ENCODE measurements around the gene RASSF10. TPM values are rescaled to one million over a fixed set of nuclear protein-coding genes. Genes with fewer than 3 reads are reported as not detected.
"Not testable (repeated sequence)": the region's sequence is repeated elsewhere in the genome, so short reads cannot be mapped to it uniquely, and the experiment has no call there.

RASSF10 gene
- polyA plus RNA-seq, 3 donors = not detected

- no peak for TF ChIP-seq CTCF (IDR thresholded peaks at IDR 0.05)
- Histone ChIP-seq H3K9ac (ENCODE audit: insufficient read depth, low read length, poor library complexity, severe bottlenecking) (no peak overlapping the region), H3K36me3 (replicated peaks in 1 of 2; ENCODE audit: control insufficient read depth in 1 of 2, insufficient read depth in 2 of 2, low read length in 2 of 2) (no peaks in the 10 kb centered on the region), H3K4me2 (replicated peaks; ENCODE audit: extremely low read depth, low read length, poor library complexity, severe bottlenecking) (no peak overlapping the region), H3K4me1 (ENCODE audit: control insufficient read depth in 1 of 2, insufficient read depth in 2 of 2, low read length in 2 of 2) (no peaks in the 10 kb centered on the region), H3K4me3 (replicated peaks in 1 of 3; ENCODE audit: low read depth in 2 of 3, low read length in 3 of 3) (no peak overlapping the region), H3K27ac (ENCODE audit: low read depth in 1 of 2, low read length in 2 of 2) (no peak overlapping the region), H4K20me1 (ENCODE audit: insufficient read depth, low read length) (no peaks in the 10 kb centered on the region), H3K79me2 (ENCODE audit: insufficient read depth, low read length) (no peaks in the 10 kb centered on the region), H3K27me3 (ENCODE audit: control insufficient read depth in 2 of 2, insufficient read depth in 2 of 2, low read length in 2 of 2) (no peaks in the 10 kb centered on the region), H3K9me3 (replicated peaks in 1 of 2; ENCODE audit: control insufficient read depth in 1 of 2, insufficient read depth in 1 of 2, low read length in 2 of 2) (no peaks in the 10 kb centered on the region), H2AFZ (ENCODE audit: insufficient read depth, low read depth, low read length, poor library complexity, severe bottlenecking) (no peak overlapping the region)
- no peaks in the 10 kb centered on the region for H3K36me3 Mint-ChIP-seq
- no peak for DNase-seq
- 100% methylated on average over 3 of the region's 5 CpGs for WGBS (ENCODE audit: insufficient coverage)
- H3K4me3 Mint-ChIP-seq = no peak overlapping the region
- H3K9me3 Mint-ChIP-seq = no peaks in the 10 kb centered on the region
- no peaks in the 10 kb centered on the region for H3K4me1 Mint-ChIP-seq
- H3K27me3 Mint-ChIP-seq (ENCODE audit: low read depth in 3 of 3) = peaks cover 0 to 2% (median 2%) of the 10 kb centered on the region in 3 donors
- no peak overlapping the region for H3K27ac Mint-ChIP-seq
- intact Hi-C loops (cut with micrococcal nuclease) = no loop called here
Measured at GRCh38 chr11:13042873-13043342, 33.8 kb downstream of the RASSF10 start.

GRCh38 chr11:13043912-13044628 is 35.0 kb downstream of the RASSF10 start:
- Histone ChIP-seq H3K4me2 (replicated peaks; ENCODE audit: extremely low read depth, low read length, poor library complexity, severe bottlenecking) (no peak overlapping the region), H3K79me2 (ENCODE audit: insufficient read depth, low read length) (no peaks in the 10 kb centered on the region), H3K9ac (ENCODE audit: insufficient read depth, low read length, poor library complexity, severe bottlenecking) (no peak overlapping the region), H3K4me1 (ENCODE audit: control insufficient read depth in 1 of 2, insufficient read depth in 2 of 2, low read length in 2 of 2) (no peaks in the 10 kb centered on the region), H3K4me3 (replicated peaks in 1 of 3; ENCODE audit: low read depth in 2 of 3, low read length in 3 of 3) (no peak overlapping the region), H3K9me3 (replicated peaks in 1 of 2; ENCODE audit: control insufficient read depth in 1 of 2, insufficient read depth in 1 of 2, low read length in 2 of 2) (no peaks in the 10 kb centered on the region), H2AFZ (ENCODE audit: insufficient read depth, low read depth, low read length, poor library complexity, severe bottlenecking) (no peak overlapping the region), H4K20me1 (ENCODE audit: insufficient read depth, low read length) (no peaks in the 10 kb centered on the region), H3K27me3 (ENCODE audit: control insufficient read depth in 2 of 2, insufficient read depth in 2 of 2, low read length in 2 of 2) (no peaks in the 10 kb centered on the region), H3K36me3 (replicated peaks in 1 of 2; ENCODE audit: control insufficient read depth in 1 of 2, insufficient read depth in 2 of 2, low read length in 2 of 2) (no peaks in the 10 kb centered on the region), H3K27ac (ENCODE audit: low read depth in 1 of 2, low read length in 2 of 2) (no peak overlapping the region)
- no peak for DNase-seq
- intact Hi-C loops (cut with micrococcal nuclease) = no loop called here
- no peaks in the 10 kb centered on the region for H3K4me1 Mint-ChIP-seq
- no peak for TF ChIP-seq CTCF (IDR thresholded peaks at IDR 0.05)
- no peaks in the 10 kb centered on the region for H3K36me3 Mint-ChIP-seq
- no peak overlapping the region for H3K27ac Mint-ChIP-seq
- H3K27me3 Mint-ChIP-seq (ENCODE audit: low read depth in 3 of 3) = peaks cover 0 to 2% (median 2%) of the 10 kb centered on the region in 3 donors
- H3K9me3 Mint-ChIP-seq = no peaks in the 10 kb centered on the region
- 100% methylated on average over 2 of the region's 4 CpGs for WGBS (ENCODE audit: insufficient coverage)
- H3K4me3 Mint-ChIP-seq = no peak overlapping the region

- H2AFZ ChIP-seq (ENCODE audit: insufficient read depth, low read depth, low read length, poor library complexity, severe bottlenecking); H3K4me1 Mint-ChIP-seq; intact Hi-C loops (cut with micrococcal nuclease); H3K4me2 ChIP-seq (replicated peaks; ENCODE audit: extremely low read depth, low read length, poor library complexity, severe bottlenecking); H3K4me3 Mint-ChIP-seq; H3K4me3 ChIP-seq (replicated peaks in 1 of 3; ENCODE audit: low read depth in 2 of 3, low read length in 3 of 3); H3K27ac ChIP-seq (ENCODE audit: low read depth in 1 of 2, low read length in 2 of 2); H4K20me1 ChIP-seq (ENCODE audit: insufficient read depth, low read length); H3K9me3 Mint-ChIP-seq; H3K4me1 ChIP-seq (ENCODE audit: control insufficient read depth in 1 of 2, insufficient read depth in 2 of 2, low read length in 2 of 2); H3K9ac ChIP-seq (ENCODE audit: insufficient read depth, low read length, poor library complexity, severe bottlenecking); H3K36me3 Mint-ChIP-seq; H3K9me3 ChIP-seq (replicated peaks in 1 of 2; ENCODE audit: control insufficient read depth in 1 of 2, insufficient read depth in 1 of 2, low read length in 2 of 2); H3K79me2 ChIP-seq (ENCODE audit: insufficient read depth, low read length); H3K27me3 Mint-ChIP-seq (ENCODE audit: low read depth in 3 of 3); H3K27me3 ChIP-seq (ENCODE audit: control insufficient read depth in 2 of 2, insufficient read depth in 2 of 2, low read length in 2 of 2); DNase-seq; H3K27ac Mint-ChIP-seq; H3K36me3 ChIP-seq (replicated peaks in 1 of 2; ENCODE audit: control insufficient read depth in 1 of 2, insufficient read depth in 2 of 2, low read length in 2 of 2): not testable (repeated sequence)
- 100% methylated on average over 1 of the region's 8 CpGs for WGBS (ENCODE audit: insufficient coverage)
Measured at GRCh38 chr11:13045089-13045488, 36.0 kb downstream of the RASSF10 start.
